CD4-positive, alpha-beta T cell (primary cell): ENCODE measurements around the gene CYP26B1. TPM values are rescaled to one million over a fixed set of nuclear protein-coding genes. Genes with fewer than 3 reads are reported as not detected.

Source experiments
- ATAC-seq: fragments of 200-7000 bp; cut with Tn5 transposase; one replicate; pipeline ENCODE4 v1.10.0; 2022; ENCODE audit warnings: mild to moderate bottlenecking; ENCODE audit not compliant: poor library complexity
- CTCF ChIA-PET: fragments of 350-600 bp; sonication (Branson Sonifier 250); formaldehyde crosslinking; loops from one replicate; lab custom pipeline; 2021; ENCODE audit warnings: antibody characterized with exemption, inconsistent platforms; lab: Charles Lee
- POLR2A ChIA-PET: fragments of 350-600 bp; sonication (Branson Sonifier 250); formaldehyde crosslinking; loops from one replicate; lab custom pipeline; 2021; ENCODE audit warnings: antibody characterized with exemption, inconsistent platforms; lab: Charles Lee
- DNase-seq, 14 experiments: peaks; one replicate each; pipeline ENCODE4 v3.0.0-alpha.2; 2013 to 2020; ENCODE audit warnings: mixed read lengths in 2 of 14
- H3K27ac ChIP-seq, 2 donors: one replicate each; pipeline versions ENCODE4 v1.5.1 to v1.7.0; 2013; ENCODE audit warnings: low read length in 2 of 2, low read depth in 1 of 2, mild to moderate bottlenecking in 1 of 2
- H3K27me3 ChIP-seq, 2 experiments: 1 replicate in 1 of 2; 2 replicates in 1 of 2; pipeline versions ENCODE4 v1.6.1 to v1.7.0; 2013; ENCODE audit warnings: low read length in 2 of 2, control low read depth in 1 of 2, mild to moderate bottlenecking in 1 of 2, moderate library complexity in 1 of 2; ENCODE audit not compliant: insufficient read depth in 2 of 2, control insufficient read depth in 1 of 2
- H3K36me3 ChIP-seq: one replicate; pipeline ENCODE4 v1.6.1; 2013; ENCODE audit warnings: low read length, control low read depth; ENCODE audit not compliant: insufficient read depth
- H3K4me1 ChIP-seq: one replicate; pipeline ENCODE4 v1.6.1; 2013; ENCODE audit warnings: low read length, control low read depth; ENCODE audit not compliant: insufficient read depth
- H3K4me3 ChIP-seq: one replicate; pipeline ENCODE4 v1.5.1; 2013; ENCODE audit warnings: mild to moderate bottlenecking, low read length, moderate library complexity
- H3K9me3 ChIP-seq, 2 experiments: 1 replicate in 1 of 2; 2 replicates in 1 of 2; pipeline versions ENCODE4 v1.6.1 to v1.7.0; 2013; ENCODE audit warnings: low read length in 2 of 2, mild to moderate bottlenecking in 2 of 2, control low read depth in 1 of 2, moderate library complexity in 1 of 2; ENCODE audit not compliant: control insufficient read depth in 1 of 2, insufficient read depth in 1 of 2
- H3K27ac Mint-ChIP-seq: one replicate; pipeline ENCODE4 v1.8.0; 2020; ENCODE audit warnings: mixed read lengths
- H3K27me3 Mint-ChIP-seq: one replicate; pipeline ENCODE4 v1.8.0; 2021; ENCODE audit warnings: mixed read lengths
- H3K36me3 Mint-ChIP-seq: one replicate; pipeline ENCODE4 v1.8.0; 2021; ENCODE audit warnings: low read depth, mixed read lengths
- H3K4me1 Mint-ChIP-seq: one replicate; pipeline ENCODE4 v1.8.0; 2021; ENCODE audit warnings: low read depth, mixed read lengths
- H3K4me3 Mint-ChIP-seq: one replicate; pipeline ENCODE4 v1.8.0; 2020; ENCODE audit warnings: mild to moderate bottlenecking, mixed read lengths
- H3K9me3 Mint-ChIP-seq: one replicate; pipeline ENCODE4 v1.8.0; 2020; ENCODE audit warnings: mixed read lengths
- intact Hi-C, 2 experiments: fragments of 100-400 bp; cut with DNase I in 1 of 2; cut with micrococcal nuclease in 1 of 2; formaldehyde crosslinking; loops; one replicate each; pipeline versions ENCODE4 v1.15.1 to v1.9.0; 2023 to 2025; cut with DNase I, micrococcal nuclease
- total RNA-seq, 174 experiments: library from RNA in 2 of 174; stranded (reverse) in 2 of 174; gene quantifications; one replicate each; pipeline ENCODE4 v1.2.3 and lab custom pipeline; 2021 to 2026
- TF ChIP-seq, protein P1 (sequence below): fragments of 200-600 bp; IDR thresholded peaks from one replicate; pipeline ENCODE4 v1.8.0; 2022; ENCODE audit warnings: antibody characterized with exemption, mild to moderate bottlenecking

CYP26B1 gene
- total RNA-seq, 2 experiments from 2014 or later, result 0.05 TPM; not detected in 1

DNA sequence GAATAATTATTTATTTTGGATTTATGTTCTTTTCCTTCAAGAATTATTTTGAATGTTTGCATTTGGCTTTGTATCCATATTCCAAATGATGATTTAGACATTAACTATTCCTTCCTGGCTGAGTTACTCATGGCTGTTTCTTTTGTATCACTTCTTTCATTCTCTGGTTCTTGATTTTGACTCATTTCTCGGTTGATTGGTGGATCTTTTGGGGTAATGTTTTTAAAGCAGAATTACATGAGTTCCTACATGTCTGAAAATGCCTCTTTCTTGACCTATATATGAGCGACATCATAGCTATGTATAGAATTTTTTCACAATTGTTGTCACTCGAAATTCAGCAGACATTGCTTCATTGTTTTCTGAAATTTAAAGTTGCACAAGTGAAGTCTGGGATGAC, 39.5 kb downstream of the CYP26B1 start:
- Histone ChIP-seq H3K36me3 (no peaks in the 10 kb centered on the region), H3K27ac (no peak overlapping the region), H3K27me3 (no peaks in the 10 kb centered on the region), H3K4me1 (no peaks in the 10 kb centered on the region), H3K4me3 (no peak overlapping the region), H3K9me3 (peaks cover 0 to 7% of the 10 kb centered on the region in 2 experiments)
- POLR2A ChIA-PET, result no interaction called here
- ATAC-seq (no peak), DNase-seq (no peak)
- Mint-ChIP-seq H3K36me3 (no peaks in the 10 kb centered on the region), H3K4me3 (no peak overlapping the region), H3K27ac (no peak overlapping the region), H3K27me3 (peaks cover 45% of the 10 kb centered on the region), H3K9me3 (no peaks in the 10 kb centered on the region), H3K4me1 (no peaks in the 10 kb centered on the region)
- CTCF ChIA-PET, result no interaction called here
- TF ChIP-seq, protein P1, sequence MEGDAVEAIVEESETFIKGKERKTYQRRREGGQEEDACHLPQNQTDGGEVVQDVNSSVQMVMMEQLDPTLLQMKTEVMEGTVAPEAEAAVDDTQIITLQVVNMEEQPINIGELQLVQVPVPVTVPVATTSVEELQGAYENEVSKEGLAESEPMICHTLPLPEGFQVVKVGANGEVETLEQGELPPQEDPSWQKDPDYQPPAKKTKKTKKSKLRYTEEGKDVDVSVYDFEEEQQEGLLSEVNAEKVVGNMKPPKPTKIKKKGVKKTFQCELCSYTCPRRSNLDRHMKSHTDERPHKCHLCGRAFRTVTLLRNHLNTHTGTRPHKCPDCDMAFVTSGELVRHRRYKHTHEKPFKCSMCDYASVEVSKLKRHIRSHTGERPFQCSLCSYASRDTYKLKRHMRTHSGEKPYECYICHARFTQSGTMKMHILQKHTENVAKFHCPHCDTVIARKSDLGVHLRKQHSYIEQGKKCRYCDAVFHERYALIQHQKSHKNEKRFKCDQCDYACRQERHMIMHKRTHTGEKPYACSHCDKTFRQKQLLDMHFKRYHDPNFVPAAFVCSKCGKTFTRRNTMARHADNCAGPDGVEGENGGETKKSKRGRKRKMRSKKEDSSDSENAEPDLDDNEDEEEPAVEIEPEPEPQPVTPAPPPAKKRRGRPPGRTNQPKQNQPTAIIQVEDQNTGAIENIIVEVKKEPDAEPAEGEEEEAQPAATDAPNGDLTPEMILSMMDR, result no peak
- intact Hi-C loops, result no loop called here

DNA sequence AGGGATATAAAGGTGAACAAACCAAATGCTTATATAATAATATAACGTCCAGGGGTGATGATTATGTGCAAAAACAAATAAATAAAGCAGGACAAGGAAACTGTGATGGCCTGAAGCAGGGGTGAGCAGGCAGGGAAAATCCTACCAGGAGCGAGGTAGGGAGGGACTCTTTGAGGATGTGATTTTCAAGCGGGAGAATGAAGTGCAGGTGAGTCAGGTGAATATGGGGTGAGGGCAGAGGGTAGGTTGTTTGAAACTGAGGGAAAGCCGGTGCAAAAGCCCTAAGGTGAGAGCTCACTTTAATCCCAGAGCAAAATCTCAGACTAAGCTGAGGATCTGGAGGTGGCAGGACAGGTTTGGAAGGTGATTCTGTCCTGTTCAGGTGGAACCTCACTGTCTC, 40.7 kb downstream of the CYP26B1 start:
- DNase-seq (no peak), ATAC-seq (no peak)
- Histone ChIP-seq H3K4me1 (no peaks in the 10 kb centered on the region), H3K27me3 (no peaks in the 10 kb centered on the region), H3K27ac (no peak overlapping the region), H3K36me3 (no peaks in the 10 kb centered on the region), H3K9me3 (peaks cover 0 to 7% of the 10 kb centered on the region in 2 experiments), H3K4me3 (no peak overlapping the region)
- CTCF ChIA-PET, result no interaction called here
- no peaks in the 10 kb centered on the region for H3K4me1 Mint-ChIP-seq
- intact Hi-C loops, result no loop called here
- TF ChIP-seq, protein P1, result no peak
- H3K4me3 Mint-ChIP-seq, result no peak overlapping the region
- no peaks in the 10 kb centered on the region for H3K36me3 Mint-ChIP-seq
- no peak overlapping the region for H3K27ac Mint-ChIP-seq
- H3K9me3 Mint-ChIP-seq, result no peaks in the 10 kb centered on the region
- H3K27me3 Mint-ChIP-seq, result peaks cover 51% of the 10 kb centered on the region
- POLR2A ChIA-PET, result no interaction called here

DNA sequence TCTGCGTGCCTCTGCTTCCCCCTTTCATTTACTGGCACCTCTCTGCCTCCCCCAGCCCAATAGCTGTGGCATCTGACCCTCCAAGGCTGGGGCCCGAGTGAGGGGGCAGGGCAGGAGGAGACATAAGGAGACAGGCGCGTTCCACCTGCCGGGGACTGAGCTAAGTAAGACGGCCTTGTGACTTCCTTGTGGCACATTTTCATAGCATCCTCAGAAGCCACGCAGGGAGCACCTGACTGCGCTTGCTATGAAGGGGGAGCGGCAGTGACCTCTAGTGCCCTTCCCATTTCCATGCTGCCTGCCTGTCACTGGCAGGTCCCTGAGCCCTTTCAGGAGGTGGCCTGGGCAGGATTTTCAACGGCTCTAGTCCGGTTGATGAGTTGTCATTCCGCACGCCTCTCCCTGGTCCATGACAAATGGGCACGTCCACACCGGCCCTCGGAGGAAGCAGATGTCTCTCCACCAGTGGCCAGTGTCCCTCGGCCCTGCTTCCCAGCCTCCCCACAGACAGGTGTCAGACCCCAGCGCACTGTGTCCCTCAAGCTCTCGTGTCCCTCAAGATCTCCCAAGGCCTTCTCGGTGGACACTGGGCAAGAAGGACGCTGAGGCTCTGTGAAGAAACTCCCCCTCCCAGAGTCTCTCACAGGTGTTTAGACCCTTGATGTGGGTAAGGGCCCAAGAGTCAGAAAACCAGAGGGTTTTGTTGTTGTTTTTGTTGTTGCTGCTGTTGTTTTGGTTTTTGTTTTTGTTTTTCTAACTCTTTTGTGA, 42.7 kb downstream of the CYP26B1 start:
- ChIA-PET POLR2A (no interaction called here), CTCF (no interaction called here)
- no peaks in the 10 kb centered on the region for H3K36me3 Mint-ChIP-seq
- H3K4me1 Mint-ChIP-seq, result no peaks in the 10 kb centered on the region
- no peak overlapping the region for H3K27ac ChIP-seq
- peaks cover 0 to 7% of the 10 kb centered on the region in 2 experiments for H3K9me3 ChIP-seq
- DNase-seq, result no peak
- intact Hi-C loops, result no loop called here
- H3K36me3 ChIP-seq, result no peaks in the 10 kb centered on the region
- no peak overlapping the region for H3K27ac Mint-ChIP-seq
- H3K4me1 ChIP-seq, result no peaks in the 10 kb centered on the region
- H3K27me3 Mint-ChIP-seq, result peaks cover 42% of the 10 kb centered on the region
- no peak for ATAC-seq
- TF ChIP-seq, protein P1, result no peak
- no peaks in the 10 kb centered on the region for H3K9me3 Mint-ChIP-seq
- no peak overlapping the region for H3K4me3 Mint-ChIP-seq
- no peaks in the 10 kb centered on the region for H3K27me3 ChIP-seq
- H3K4me3 ChIP-seq, result no peak overlapping the region
